HG03575 (cell line): ENCODE data around the gene PPP1R8.
"Not testable (repeated sequence)": the region's sequence is repeated elsewhere in the genome, so short reads cannot be mapped to it uniquely, and the experiment has no call there.

ENCODE experiments used
- ATAC-seq: cut with Tn5 transposase; IDR thresholded peaks from one replicate; pipeline ENCODE4 v1.9.1; 2021; ENCODE audit not compliant: unreplicated experiment, insufficient number of reproducible peaks, low FRiP score; ENCODE audit errors: extremely low read depth

PPP1R8 gene

GRCh38 chr1:27865821-27866220 lies 35.2 kb downstream of the PPP1R8 start:
- ATAC-seq, result no peak

- no peak for ATAC-seq
These were observed 38.0 kb downstream of the PPP1R8 start for GRCh38 chr1:27868556-27868931.

- ATAC-seq, result no peak
These were observed 38.5 kb downstream of the PPP1R8 start for GRCh38 chr1:27868932-27869718.

- no peak for ATAC-seq
These were observed 39.1 kb downstream of the PPP1R8 start for GRCh38 chr1:27869719-27870085.

- not testable (repeated sequence) for ATAC-seq
These were observed 40.5 kb downstream of the PPP1R8 start for GRCh38 chr1:27871076-27871475.

GRCh38 chr1:27872059-27872801 lies 41.6 kb downstream of the PPP1R8 start, which contains the start of gene THEMIS2:
Gene THEMIS2, plus strand, starts transcription at chr1:27872544. Its CDS starts 28 bp downstream, at chr1:27872572.
- no peak for ATAC-seq

- no peak for ATAC-seq
These were observed 42.4 kb downstream of the PPP1R8 start for GRCh38 chr1:27872802-27873551.

- no peak for ATAC-seq
These were observed 43.2 kb downstream of the PPP1R8 start for GRCh38 chr1:27873671-27874384.

- ATAC-seq, result no peak
These were observed 45.9 kb downstream of the PPP1R8 start for GRCh38 chr1:27876341-27877114.

GRCh38 chr1:27877115-27877416 lies 46.5 kb downstream of the PPP1R8 start:
- no peak for ATAC-seq

- ATAC-seq, result no peak
These were observed 47.5 kb downstream of the PPP1R8 start for GRCh38 chr1:27878039-27878438.

GRCh38 chr1:27878787-27879335 lies 48.3 kb downstream of the PPP1R8 start:
- no peak for ATAC-seq

GRCh38 chr1:27879374-27880082 lies 48.9 kb downstream of the PPP1R8 start:
- no peak for ATAC-seq

- ATAC-seq, result no peak
These were observed 51.9 kb downstream of the PPP1R8 start for GRCh38 chr1:27882543-27882903.

- no peak for ATAC-seq
These were observed 53.0 kb downstream of the PPP1R8 start for GRCh38 chr1:27883536-27883935.

- peak; percentile 46 for ATAC-seq
These were observed 53.7 kb downstream of the PPP1R8 start for GRCh38 chr1:27884006-27884954.

- no peak for ATAC-seq
These were observed 54.5 kb downstream of the PPP1R8 start for GRCh38 chr1:27885114-27885528.
